Spinal cord (tissue), 10 donors: ENCODE results near the gene SH3GL3. TPM values are rescaled to one million over a fixed set of nuclear protein-coding genes. Genes with fewer than 3 reads are reported as not detected.

Source experiments
- DNase-seq, 6 donors: peaks; one replicate each; pipeline versions ENCODE4 v3.0.0 to v3.0.0-alpha.2; 2013 to 2015; ENCODE audit warnings: low spot score in 6 of 6, low read depth in 4 of 6
- H3K27ac ChIP-seq: one replicate; pipeline ENCODE4 v1.5.1; 2013; ENCODE audit warnings: low read depth, low read length, control low read depth
- H3K27me3 ChIP-seq: one replicate; pipeline ENCODE4 v1.6.1; 2013; ENCODE audit warnings: low read length; ENCODE audit not compliant: control insufficient read depth, insufficient read depth
- H3K36me3 ChIP-seq: one replicate; pipeline ENCODE4 v1.6.1; 2013; ENCODE audit warnings: low read length; ENCODE audit not compliant: control insufficient read depth, insufficient read depth
- H3K4me1 ChIP-seq: one replicate; pipeline ENCODE4 v1.6.1; 2013; ENCODE audit warnings: low read length; ENCODE audit not compliant: control insufficient read depth, insufficient read depth
- H3K4me3 ChIP-seq: one replicate; pipeline ENCODE4 v1.5.1; 2013; ENCODE audit warnings: low read depth, low read length, control low read depth
- H3K9me3 ChIP-seq: one replicate; pipeline ENCODE4 v1.6.1; 2013; ENCODE audit warnings: low read length; ENCODE audit not compliant: control insufficient read depth, insufficient read depth
- WGBS: methylation state at CpG from one replicate; pipeline ENCODE4 v1.1.5; 2013; ENCODE audit warnings: missing lambda C conversion rate; ENCODE audit not compliant: insufficient coverage; 5-methylcytosine and 5-hydroxymethylcytosine counted together
- polyA plus RNA-seq, 2 donors: library from polyadenylated mRNA; unstranded; fragments of 120-200 nt; gene quantifications; one replicate each; pipeline ENCODE4 v1.2.1, GENCODE V29; 2013; ENCODE audit not compliant: insufficient read length in 2 of 2
- total RNA-seq, 2 donors: library from RNA; depleted of rRNA in 1 of 2; stranded (reverse); fragments of 120-200 nt in 1 of 2; fragments of >200 nt in 1 of 2; gene quantifications; one replicate each; pipeline versions ENCODE4 v1.2.3 to v1.2.4, GENCODE V29; 2013 to 2014
- donor health status: healthy.

SH3GL3 gene
- total and polyA plus RNA-seq, 4 donors, result 46.6 to 105 (median 89.5) TPM

DNA sequence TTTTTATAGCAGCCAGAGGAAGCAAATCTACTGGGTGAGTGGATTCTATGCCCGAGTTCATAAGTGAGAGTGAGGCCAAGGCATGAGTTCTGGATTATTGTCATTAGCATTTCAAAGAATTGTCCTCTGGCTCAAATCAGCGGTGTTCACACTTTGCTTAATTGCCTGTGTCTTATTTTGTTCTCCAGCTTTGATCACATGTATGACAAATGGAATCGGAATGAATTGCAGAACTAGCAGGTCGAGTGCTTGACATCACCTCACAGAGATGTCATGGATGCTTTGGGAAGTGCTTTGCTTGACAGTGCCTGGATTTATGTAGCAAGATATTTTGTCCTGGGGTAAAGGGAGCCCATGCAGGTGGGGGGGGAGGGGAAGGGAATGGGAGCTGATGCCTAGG is 68.0 kb downstream of the SH3GL3 start:
- Histone ChIP-seq H3K4me3 (no peak overlapping the region), H3K9me3 (no peaks in the 10 kb centered on the region), H3K27ac (no peak overlapping the region), H3K4me1 (peaks cover 5% of the 10 kb centered on the region), H3K36me3 (no peaks in the 10 kb centered on the region), H3K27me3 (no peaks in the 10 kb centered on the region)
- peak in 1 of 6 donors; percentile 14 for DNase-seq
- 39% methylated on average over 4 of the region's 4 CpGs for WGBS

DNA sequence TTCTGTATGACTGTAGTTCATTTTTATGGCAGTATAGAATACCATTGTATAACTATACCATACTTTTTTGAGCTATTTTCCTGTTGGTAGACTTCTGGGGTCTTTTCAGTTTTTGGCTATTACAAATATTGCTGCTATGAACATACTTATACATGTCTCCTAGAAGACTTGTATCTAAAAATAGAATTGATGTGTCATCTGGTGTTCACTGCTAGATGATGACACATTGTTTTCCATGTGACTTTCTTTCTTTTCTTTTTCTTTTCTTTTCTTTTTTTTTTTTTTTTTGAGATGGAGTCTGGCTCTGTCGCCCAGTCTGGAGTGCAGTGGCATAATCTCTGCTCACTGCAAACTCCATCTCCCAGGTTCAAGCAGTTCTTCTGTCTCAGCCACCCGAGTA is 69.8 kb downstream of the SH3GL3 start:
- H3K4me1 ChIP-seq, result peaks cover 5% of the 10 kb centered on the region
- H3K27ac ChIP-seq, result no peak overlapping the region
- H3K27me3 ChIP-seq, result no peaks in the 10 kb centered on the region
- H3K36me3 ChIP-seq, result no peaks in the 10 kb centered on the region
- no peaks in the 10 kb centered on the region for H3K9me3 ChIP-seq
- no peak for DNase-seq
- no peak overlapping the region for H3K4me3 ChIP-seq
- no CpG with 5 or more reads among the region's 2 CpGs for WGBS

DNA sequence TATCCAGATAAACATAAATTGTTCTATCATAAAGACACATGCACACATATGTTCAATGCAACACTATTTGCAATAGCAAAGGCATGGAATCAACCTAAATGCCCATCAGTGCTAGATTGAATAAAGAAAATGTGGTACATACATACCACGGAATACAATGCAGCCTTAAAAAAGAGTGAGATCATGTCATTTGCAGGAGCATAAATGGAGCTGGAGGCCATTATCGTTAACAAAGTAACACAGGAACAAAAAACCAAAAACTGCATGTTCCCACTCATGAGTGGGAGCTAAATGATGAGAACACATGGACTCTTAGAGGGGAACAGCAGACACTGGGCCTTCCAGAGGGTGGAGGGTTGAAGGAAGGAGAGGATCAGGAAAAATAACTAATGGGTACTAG is 79.2 kb downstream of the SH3GL3 start:
- Histone ChIP-seq H3K4me1 (no peaks in the 10 kb centered on the region), H3K27ac (no peak overlapping the region), H3K4me3 (no peak overlapping the region), H3K9me3 (peaks cover 5% of the 10 kb centered on the region), H3K27me3 (no peaks in the 10 kb centered on the region), H3K36me3 (no peaks in the 10 kb centered on the region)
- DNase-seq, result no peak
- WGBS, result no CpG with 5 or more reads among the region's 2 CpGs

DNA sequence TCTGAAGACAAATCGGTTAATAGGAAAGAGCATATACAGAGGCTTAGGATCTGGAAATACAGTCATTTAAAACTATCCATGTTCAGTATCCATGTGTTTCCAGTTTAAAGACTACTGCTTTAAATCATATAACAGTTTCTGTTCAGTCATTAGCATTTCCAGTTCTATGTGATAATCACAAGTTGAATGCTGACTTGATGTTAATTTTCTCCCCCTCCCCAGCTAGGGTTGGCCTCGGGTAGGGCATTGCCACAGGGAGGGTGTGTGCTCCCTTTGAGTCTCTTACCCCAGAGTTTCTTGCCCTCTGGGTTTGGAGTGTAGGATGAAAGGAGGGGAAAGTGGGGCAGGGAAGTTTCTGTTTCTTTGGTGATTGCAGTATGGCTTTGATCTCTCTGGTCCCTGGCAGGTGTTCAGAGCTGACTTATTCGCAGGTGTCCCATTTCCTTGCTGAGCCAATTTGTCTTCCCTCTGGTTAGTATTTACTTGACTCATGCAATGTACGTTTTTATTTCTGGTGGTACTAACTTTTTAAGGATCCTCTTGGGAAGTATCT is 86.3 kb downstream of the SH3GL3 start:
- Histone ChIP-seq H3K27ac (no peak overlapping the region), H3K4me3 (no peak overlapping the region), H3K4me1 (no peaks in the 10 kb centered on the region), H3K27me3 (no peaks in the 10 kb centered on the region), H3K9me3 (no peaks in the 10 kb centered on the region), H3K36me3 (no peaks in the 10 kb centered on the region)
- 50% methylated on average over 2 of the region's 4 CpGs for WGBS
- no peak for DNase-seq

DNA sequence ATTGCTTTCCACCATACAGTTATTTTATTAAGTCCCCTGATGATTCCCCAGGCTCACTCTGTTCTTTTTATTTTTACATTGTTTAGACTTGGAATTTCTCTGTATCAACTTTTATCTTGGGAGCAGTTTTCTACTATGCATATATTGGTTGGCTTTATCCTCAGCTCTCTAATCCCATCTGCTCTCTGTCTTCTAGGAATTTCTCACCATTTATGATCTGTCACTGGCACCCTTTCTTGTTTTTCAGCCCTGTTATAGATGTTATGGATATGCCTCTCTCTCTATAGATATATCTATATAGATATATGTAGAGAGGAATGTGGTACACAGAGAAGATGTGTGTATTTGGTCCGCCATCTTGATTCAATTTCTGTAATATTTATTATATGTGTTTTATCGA is 90.5 kb downstream of the SH3GL3 start:
- peak in 1 of 6 donors; percentile 68 for DNase-seq
- no peaks in the 10 kb centered on the region for H3K9me3 ChIP-seq
- no peaks in the 10 kb centered on the region for H3K36me3 ChIP-seq
- no peak overlapping the region for H3K27ac ChIP-seq
- no peak overlapping the region for H3K4me3 ChIP-seq
- no CpG with 5 or more reads among the region's 2 CpGs for WGBS
- H3K27me3 ChIP-seq, result no peaks in the 10 kb centered on the region
- H3K4me1 ChIP-seq, result no peaks in the 10 kb centered on the region

DNA sequence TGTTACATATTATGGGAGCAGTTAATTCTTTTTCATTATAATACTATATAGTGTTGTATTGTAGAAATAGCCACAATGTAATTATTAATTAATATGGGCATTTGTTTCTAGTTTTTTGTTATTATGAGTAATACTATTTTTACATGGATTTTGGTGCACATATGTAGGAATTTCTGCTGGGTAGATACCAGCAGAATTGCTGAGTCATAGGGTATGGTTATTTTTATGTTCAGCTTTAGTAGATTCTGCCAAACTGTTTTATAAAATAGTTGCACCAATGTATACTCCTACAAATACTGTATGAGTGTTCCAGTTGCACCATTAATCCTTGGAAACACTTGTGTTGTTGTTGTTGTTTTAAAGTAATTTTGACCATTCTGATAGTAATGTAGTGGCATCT is 91.5 kb downstream of the SH3GL3 start:
- Histone ChIP-seq H3K27ac (no peak overlapping the region), H3K4me1 (no peaks in the 10 kb centered on the region), H3K9me3 (no peaks in the 10 kb centered on the region), H3K27me3 (no peaks in the 10 kb centered on the region), H3K4me3 (no peak overlapping the region), H3K36me3 (no peaks in the 10 kb centered on the region)
- DNase-seq, result no peak

DNA sequence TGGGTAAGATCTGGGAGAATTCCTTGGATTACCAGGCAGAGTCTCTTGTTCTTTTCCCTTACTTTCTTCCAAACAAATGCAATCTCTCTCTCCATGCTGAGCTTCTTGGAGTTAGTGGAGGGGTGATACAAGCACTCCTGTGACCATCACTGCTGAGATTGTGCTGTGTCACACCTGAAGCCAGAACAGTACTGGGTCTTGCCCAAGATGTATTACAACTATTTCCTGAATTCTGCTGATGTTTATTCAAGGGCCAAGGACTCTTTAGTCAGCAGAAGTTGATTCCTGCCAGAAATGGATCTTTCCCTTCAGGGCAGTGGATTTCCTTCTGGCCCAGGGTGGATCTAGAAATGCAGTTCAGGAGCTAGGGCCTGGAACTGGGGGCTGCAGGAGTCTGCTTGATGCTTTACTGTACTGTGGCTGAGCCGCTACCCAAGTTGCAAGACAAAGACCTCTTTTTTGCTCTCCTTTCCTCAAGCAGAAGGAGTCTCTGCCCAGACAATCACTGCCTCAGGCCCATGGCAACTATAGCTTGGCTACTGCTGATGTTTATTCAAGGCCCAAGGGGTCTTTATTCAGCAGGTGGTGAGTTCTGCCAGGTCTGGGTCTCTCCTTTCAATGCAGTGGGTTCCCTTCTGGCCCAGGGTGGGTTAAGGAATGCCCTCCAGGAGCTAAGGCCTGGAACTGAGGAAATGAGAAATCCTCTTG is 98.8 kb downstream of the SH3GL3 start:
- no peaks in the 10 kb centered on the region for H3K9me3 ChIP-seq
- peak in 1 of 6 donors; percentile 55 for DNase-seq
- 14% methylated on average over 1 of the region's 1 CpG for WGBS

DNA sequence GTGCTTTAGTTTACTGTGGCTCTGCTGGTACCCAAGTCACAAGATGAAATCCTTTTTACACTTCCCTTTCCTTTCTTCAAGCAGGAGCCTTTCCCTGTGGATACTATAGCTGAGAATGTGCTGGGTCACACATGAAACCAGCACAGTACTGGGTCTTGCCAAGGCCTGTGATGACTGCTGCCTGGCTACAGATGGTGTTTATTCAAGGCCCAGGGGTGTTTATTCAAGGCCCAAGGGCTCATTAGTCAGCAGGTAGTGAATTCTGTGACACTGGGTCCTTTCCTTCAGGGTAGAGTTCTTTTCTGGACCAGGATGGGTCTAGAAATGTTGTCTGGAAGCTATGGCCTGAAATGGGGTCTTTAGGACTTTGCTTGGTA is 99.4 kb downstream of the SH3GL3 start:
- no peaks in the 10 kb centered on the region for H3K36me3 ChIP-seq
- H3K4me3 ChIP-seq, result no peak overlapping the region
- no peak for DNase-seq
- H3K9me3 ChIP-seq, result no peaks in the 10 kb centered on the region
- H3K4me1 ChIP-seq, result peaks cover 7% of the 10 kb centered on the region
- peak overlapping the region; percentile 35 for H3K27ac ChIP-seq
- H3K27me3 ChIP-seq, result no peaks in the 10 kb centered on the region

More for the DNA sequence above, 98.8 kb downstream of the SH3GL3 start:
- H3K4me1 ChIP-seq, result peaks cover 7% of the 10 kb centered on the region
- H3K36me3 ChIP-seq, result no peaks in the 10 kb centered on the region
- no peak overlapping the region for H3K4me3 ChIP-seq
- H3K27me3 ChIP-seq, result no peaks in the 10 kb centered on the region
- peak overlapping the region; percentile 35 for H3K27ac ChIP-seq

DNA sequence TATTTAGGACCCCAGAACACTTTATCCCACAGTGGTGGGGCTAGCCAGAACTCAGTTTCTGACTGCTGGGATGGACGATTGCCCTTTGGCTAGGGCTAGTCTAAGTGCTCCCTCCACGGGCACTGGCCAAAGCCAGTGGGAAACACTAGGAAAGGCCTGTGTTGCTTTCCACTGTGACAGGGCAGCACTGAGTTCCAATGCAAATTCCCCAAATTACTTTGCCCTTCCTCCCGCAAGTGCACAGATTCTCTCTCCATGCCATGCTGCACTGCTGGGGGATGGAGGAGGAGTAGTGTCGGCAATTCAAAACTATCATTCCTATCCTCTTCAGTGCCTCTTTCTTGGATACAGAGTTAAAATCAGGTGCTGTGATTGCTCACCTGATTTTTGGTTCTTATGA is 100.0 kb downstream of the SH3GL3 start:
- H3K27me3 ChIP-seq, result no peaks in the 10 kb centered on the region
- no peak for DNase-seq
- H3K4me1 ChIP-seq, result peaks cover 7% of the 10 kb centered on the region
- H3K27ac ChIP-seq, result no peak overlapping the region
- H3K4me3 ChIP-seq, result no peak overlapping the region
- WGBS, result 100% methylated on average over 2 of the region's 4 CpGs
- no peaks in the 10 kb centered on the region for H3K36me3 ChIP-seq
- no peaks in the 10 kb centered on the region for H3K9me3 ChIP-seq

DNA sequence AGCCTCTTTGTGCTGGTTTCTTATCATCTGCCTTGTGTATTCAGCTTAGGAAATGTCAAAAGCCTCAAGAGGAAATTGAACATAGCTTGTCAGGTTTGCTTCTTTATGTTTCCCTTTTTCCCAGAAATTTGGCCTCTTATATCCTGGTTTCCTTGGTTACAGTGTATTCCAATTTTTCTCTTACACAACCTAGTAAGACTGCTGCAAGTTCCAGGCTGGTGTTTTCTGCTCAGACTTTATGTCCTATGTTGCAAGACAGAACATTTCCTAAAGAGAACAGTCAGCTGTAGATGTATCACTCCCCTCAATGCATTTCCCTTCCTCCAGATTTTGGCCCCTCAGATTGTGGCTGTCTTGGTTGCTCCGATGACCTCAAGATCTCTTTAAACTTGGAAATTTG is 102.5 kb downstream of the SH3GL3 start:
- H3K4me3 ChIP-seq, result no peak overlapping the region
- no peaks in the 10 kb centered on the region for H3K9me3 ChIP-seq
- peaks cover 7% of the 10 kb centered on the region for H3K4me1 ChIP-seq
- DNase-seq, result peak in 2 of 6 donors; percentile 29 to 48
- H3K36me3 ChIP-seq, result no peaks in the 10 kb centered on the region
- no peak overlapping the region for H3K27ac ChIP-seq
- WGBS, result 100% methylated on average over 1 of the region's 1 CpG
- no peaks in the 10 kb centered on the region for H3K27me3 ChIP-seq
